DOHH2 (cell line): Measurements from ENCODE around the gene MALT1.

Source experiments
- H3F3A ChIP-seq: fragments of 200-600 bp; sonication (generic), shearing (Covaris generic); 2 replicates; pipeline ENCODE4 v1.6.0; 2016; ENCODE audit warnings: antibody characterized with exemption, mild to moderate bottlenecking; ENCODE audit not compliant: control insufficient read depth, insufficient read depth
- H3K27ac ChIP-seq: fragments of 200-600 bp; sonication (generic); 2 replicates; pipeline ENCODE4 v1.5.1; 2014; ENCODE audit warnings: low read depth, mild to moderate bottlenecking, low read length, moderate library complexity
- H3K27me3 ChIP-seq: fragments of 200-600 bp; sonication (generic); 2 replicates; pipeline ENCODE4 v1.6.1; 2014; ENCODE audit warnings: mild to moderate bottlenecking, low read length, mixed read lengths; ENCODE audit not compliant: control insufficient read depth
- H3K36me3 ChIP-seq: fragments of 200-600 bp; sonication (generic); 2 replicates; pipeline ENCODE4 v1.6.1; 2014; ENCODE audit warnings: mild to moderate bottlenecking, low read length, moderate library complexity, mixed read lengths; ENCODE audit not compliant: control insufficient read depth
- H3K4me1 ChIP-seq: fragments of 200-600 bp; sonication (generic); 2 replicates; pipeline ENCODE4 v1.6.1; 2014; ENCODE audit warnings: mild to moderate bottlenecking, low read length, mixed read lengths; ENCODE audit not compliant: control insufficient read depth
- H3K4me2 ChIP-seq: fragments of 200-600 bp; sonication (generic); 2 replicates; pipeline ENCODE4 v1.6.0; 2014; ENCODE audit warnings: mild to moderate bottlenecking, low read length, moderate library complexity
- H3K4me3 ChIP-seq: fragments of 200-600 bp; sonication (generic); 2 replicates; pipeline ENCODE4 v1.5.1; 2014; ENCODE audit warnings: mild to moderate bottlenecking, low read length, mixed read lengths
- H3K79me2 ChIP-seq: fragments of 200-600 bp; sonication (generic); 2 replicates; pipeline ENCODE4 v1.6.1; 2014; ENCODE audit warnings: mild to moderate bottlenecking, low read length, mixed read lengths; ENCODE audit not compliant: control insufficient read depth
- H3K9me2 ChIP-seq: fragments of 200-600 bp; sonication (generic); replicated peaks from 2 replicates; pipeline ENCODE4 v1.6.1; 2014; ENCODE audit warnings: mild to moderate bottlenecking, low read length, mixed read lengths; ENCODE audit not compliant: control insufficient read depth
- H3K9me3 ChIP-seq: fragments of 200-600 bp; sonication (generic); 2 replicates; pipeline ENCODE4 v1.6.1; 2014; ENCODE audit warnings: antibody characterized with exemption, low read length, mixed read lengths; ENCODE audit not compliant: control insufficient read depth, insufficient read depth
- H4K20me1 ChIP-seq: fragments of 200-600 bp; sonication (generic); 2 replicates; pipeline ENCODE4 v1.6.0; 2014; ENCODE audit warnings: low read depth, mild to moderate bottlenecking, antibody characterized with exemption, low read length, moderate library complexity; ENCODE audit not compliant: control insufficient read depth, insufficient read depth
- CTCF ChIP-seq: fragments of 200-600 bp; sonication (generic); IDR thresholded peaks from one replicate; pipeline ENCODE4 v1.5.1; 2014; ENCODE audit warnings: antibody characterized with exemption, mild to moderate bottlenecking, low read depth, low read length; ENCODE audit not compliant: poor library complexity, severe bottlenecking
- EZH2phosphoT487 ChIP-seq: fragments of 200-600 bp; sonication (generic); IDR thresholded peaks from 2 replicates; pipeline ENCODE4 v1.6.1; 2017; ENCODE audit warnings: borderline replicate concordance, mild to moderate bottlenecking, antibody characterized with exemption, low read length, moderate library complexity, mixed read lengths

MALT1 gene

DNA sequence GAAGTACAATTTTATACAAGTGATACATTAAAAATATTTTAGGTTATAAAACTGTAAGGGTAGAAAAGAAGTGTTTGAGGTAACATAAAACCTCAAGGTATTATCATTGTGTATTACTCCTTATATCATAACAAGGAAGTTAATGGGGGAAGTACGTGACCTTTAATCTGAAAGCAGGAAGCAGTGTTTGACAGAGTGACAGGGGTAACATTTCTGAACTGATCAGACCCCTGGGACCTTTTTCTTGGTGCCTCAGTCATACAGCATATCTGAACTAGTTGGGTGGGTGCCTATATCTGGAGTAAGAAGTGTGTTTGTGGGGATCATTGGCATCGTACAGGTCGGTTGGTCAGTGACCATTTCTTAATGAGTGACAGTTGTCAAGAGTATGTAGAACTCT is 43.0 kb downstream of the MALT1 start:
- peaks cover 43% of the 10 kb centered on the region for H3K36me3 ChIP-seq
- TF ChIP-seq EZH2phosphoT487 (no peak), CTCF (no peak)
- H3K4me2 ChIP-seq = peak overlapping the region; percentile 48
- no peaks in the 10 kb centered on the region for H4K20me1 ChIP-seq
- no peak overlapping the region for H3K27ac ChIP-seq
- no peaks in the 10 kb centered on the region for H3K27me3 ChIP-seq
- H3K9me3 ChIP-seq = no peaks in the 10 kb centered on the region
- H3K4me1 ChIP-seq = peaks cover 34% of the 10 kb centered on the region
- H3K79me2 ChIP-seq = no peaks in the 10 kb centered on the region
- H3F3A ChIP-seq = no peaks in the 10 kb centered on the region
- peak overlapping the region; percentile 25; the same call in 1 of the 2 replicates for H3K4me3 ChIP-seq
- no peaks in the 10 kb centered on the region for H3K9me2 ChIP-seq

- H3K4me1 ChIP-seq = peaks cover 34% of the 10 kb centered on the region
- peaks cover 41% of the 10 kb centered on the region for H3K36me3 ChIP-seq
- H3K79me2 ChIP-seq = no peaks in the 10 kb centered on the region
- no peaks in the 10 kb centered on the region for H3K9me2 ChIP-seq
- H3K4me3 ChIP-seq = peak overlapping the region; percentile 25; the same call in 1 of the 2 replicates
- H3F3A ChIP-seq = no peaks in the 10 kb centered on the region
- TF ChIP-seq EZH2phosphoT487 = no peak
- TF ChIP-seq CTCF = no peak
- no peak overlapping the region; the same call in 1 of the 2 replicates for H3K4me2 ChIP-seq
- no peaks in the 10 kb centered on the region for H4K20me1 ChIP-seq
- no peaks in the 10 kb centered on the region for H3K9me3 ChIP-seq
- no peaks in the 10 kb centered on the region for H3K27me3 ChIP-seq
- no peak overlapping the region for H3K27ac ChIP-seq
Observed at GRCh38 chr18:58714821-58715220, 43.6 kb downstream of the MALT1 start.

DNA sequence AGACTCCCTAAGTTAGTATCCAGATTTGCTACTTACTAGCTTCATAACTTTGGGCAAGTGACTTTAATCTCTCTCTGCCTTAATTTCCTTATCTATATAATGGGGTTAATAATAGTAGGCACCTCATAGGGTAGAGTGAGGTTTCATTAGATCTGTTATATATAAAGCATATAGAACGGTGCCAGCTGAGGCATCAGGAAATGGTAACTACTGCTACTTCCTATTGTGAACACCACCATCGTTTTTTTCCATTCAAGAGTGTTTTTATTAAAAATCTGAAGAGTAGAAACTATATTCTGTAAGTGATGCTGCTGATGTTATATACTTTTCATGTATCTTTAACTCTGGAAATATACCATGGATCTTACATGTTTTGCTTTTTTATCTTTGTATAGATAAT is 44.3 kb downstream of the MALT1 start:
- H4K20me1 ChIP-seq = no peaks in the 10 kb centered on the region
- H3K4me3 ChIP-seq = 0 out of 2 replicates have a peak overlapping the region, but pooled peaks have one; percentile 8
- peaks cover 41% of the 10 kb centered on the region for H3K36me3 ChIP-seq
- peaks cover 34% of the 10 kb centered on the region for H3K4me1 ChIP-seq
- H3K79me2 ChIP-seq = no peaks in the 10 kb centered on the region
- no peaks in the 10 kb centered on the region for H3K9me3 ChIP-seq
- no peak overlapping the region; the same call in 1 of the 2 replicates for H3K27ac ChIP-seq
- TF ChIP-seq CTCF (no peak), EZH2phosphoT487 (no peak)
- no peaks in the 10 kb centered on the region for H3K9me2 ChIP-seq
- no peaks in the 10 kb centered on the region for H3F3A ChIP-seq
- H3K4me2 ChIP-seq = peak overlapping the region; percentile 49
- no peaks in the 10 kb centered on the region for H3K27me3 ChIP-seq
